HCT116 (cell line): ENCODE measurements around the gene MICA. TPM values are rescaled to one million over a fixed set of nuclear protein-coding genes. Genes with fewer than 3 reads are reported as not detected.
A peak's percentile ranks its signal among the peaks of the same experiment; 100 is the strongest.
"Not testable (repeated sequence)": the region's sequence is repeated elsewhere in the genome, so short reads cannot be mapped to it uniquely, and the experiment has no call there.

Experiments
- ATAC-seq: fragments of 200-7000 bp; cut with Tn5 transposase; 2 replicates; pipeline ENCODE4 v1.9.1; 2020; ENCODE audit warnings: mild to moderate bottlenecking, moderate library complexity
- BruUV-seq: library from RNA; stranded (reverse); fragments of 400-500 nt; replicated peaks from 2 replicates; lab custom pipeline; 2021; lab: Mats Ljungman, UMichigan
- CTCF ChIA-PET: fragments of 300-600 bp; sonication (Branson Sonifier 250); formaldehyde crosslinking; loops from one replicate; lab custom pipeline; 2021; ENCODE audit warnings: antibody characterized with exemption; lab: Charles Lee
- POLR2A ChIA-PET: fragments of 300-600, 350-600 bp; sonication (Branson Sonifier 250); formaldehyde crosslinking; loops from one replicate; lab custom pipeline; 2021; ENCODE audit warnings: antibody characterized with exemption; lab: Charles Lee
- RAD21 ChIA-PET, 2 experiments: fragments of 300-600 bp; sonication (Branson Sonifier 250); formaldehyde crosslinking; loops; one replicate each; lab custom pipeline; 2023; ENCODE audit warnings: low total read pairs in 2 of 2; ENCODE audit not compliant: uncharacterized antibody in 2 of 2, unreplicated experiment in 2 of 2, low non-redundant PET in 1 of 2; lab: Charles Lee
- DNase-seq: peaks from one replicate; pipeline ENCODE4 v3.0.0-alpha.2; 2010; ENCODE audit warnings: low read depth, low spot score
- H2AFZ ChIP-seq: fragments of 200-600 bp; shearing (Covaris generic), sonication (generic); 2 replicates; pipeline ENCODE4 v1.6.1; 2017; ENCODE audit warnings: low read depth, mixed run types, mixed read lengths, antibody characterized with exemption, low read length; ENCODE audit not compliant: poor library complexity, severe bottlenecking
- H3K27ac ChIP-seq: 2 replicates; pipeline ENCODE4 v1.5.1; 2012; ENCODE audit warnings: low read depth, low read length
- H3K27me3 ChIP-seq: fragments of 200-600 bp; sonication (generic); 2 replicates; pipeline ENCODE4 v1.6.1; 2016; ENCODE audit warnings: mixed run types, low read length, mixed read lengths; ENCODE audit not compliant: insufficient read depth
- H3K36me3 ChIP-seq, 2 experiments: fragments of 200-500 bp in 1 of 2; fragments of 200-600 bp in 1 of 2; sonication (Bioruptor generic) in 1 of 2; sonication (generic) in 1 of 2; 2 replicates each; pipeline versions ENCODE4 v1.5.1 to v1.6.1; 2014 to 2016; ENCODE audit warnings: low read length in 2 of 2, inconsistent platforms in 1 of 2, mixed read lengths in 1 of 2, mixed run types in 1 of 2; ENCODE audit not compliant: insufficient read depth in 2 of 2, control insufficient read depth in 1 of 2
- H3K4me1 ChIP-seq, 2 experiments: fragments of 200-600 bp in 1 of 2; sonication (generic) in 1 of 2; 2 replicates each; pipeline versions ENCODE4 v1.5.1 to v1.6.1; 2012 to 2017; ENCODE audit warnings: low read length in 2 of 2, inconsistent platforms in 1 of 2, mild to moderate bottlenecking in 1 of 2, mixed read lengths in 1 of 2, mixed run types in 1 of 2, moderate library complexity in 1 of 2; ENCODE audit not compliant: insufficient read depth in 2 of 2, control insufficient read depth in 1 of 2
- H3K4me2 ChIP-seq: fragments of 200-600 bp; sonication (generic); 2 replicates; pipeline ENCODE4 v1.6.1; 2017; ENCODE audit warnings: mixed run types, low read length, mixed read lengths
- H3K4me3 ChIP-seq, 2 experiments: fragments of 200-600 bp in 1 of 2; sonication (generic) in 1 of 2; replicated peaks in 1 of 2; 2 replicates each; pipeline ENCODE4 v1.5.1; 2011 to 2016; ENCODE audit warnings: low read length in 2 of 2, control low read depth in 1 of 2, low read depth in 1 of 2, mild to moderate bottlenecking in 1 of 2, mixed read lengths in 1 of 2, mixed run types in 1 of 2
- H3K79me2 ChIP-seq: fragments of 200-600 bp; sonication (generic); 2 replicates; pipeline ENCODE4 v1.6.1; 2017; ENCODE audit warnings: mild to moderate bottlenecking, mixed run types, low read length, moderate library complexity, mixed read lengths; ENCODE audit not compliant: insufficient read depth
- H3K9ac ChIP-seq: fragments of 200-600 bp; sonication (generic); 2 replicates; pipeline ENCODE4 v1.6.1; 2016; ENCODE audit warnings: low read length, mixed read lengths
- H3K9me2 ChIP-seq: fragments of 200-600 bp; sonication (generic), shearing (Covaris generic); 2 replicates; pipeline ENCODE4 v1.6.1; 2017; ENCODE audit warnings: mixed run types, mild to moderate bottlenecking, moderate library complexity; ENCODE audit not compliant: insufficient read depth
- H3K9me3 ChIP-seq, 2 experiments: fragments of 200-500 bp in 1 of 2; fragments of 200-600 bp in 1 of 2; sonication (Bioruptor generic) in 1 of 2; sonication (generic) in 1 of 2; 2 replicates each; pipeline ENCODE4 v1.6.1; 2014 to 2017; ENCODE audit warnings: low read length in 2 of 2, mixed read lengths in 2 of 2, inconsistent platforms in 1 of 2, low read depth in 1 of 2, mild to moderate bottlenecking in 1 of 2, mixed run types in 1 of 2, moderate library complexity in 1 of 2; ENCODE audit not compliant: control insufficient read depth in 1 of 2, insufficient read depth in 1 of 2
- H4K20me1 ChIP-seq: fragments of 200-600 bp; sonication (generic), shearing (Covaris generic); 2 replicates; pipeline ENCODE4 v1.6.1; 2017; ENCODE audit warnings: mixed run types, mild to moderate bottlenecking, moderate library complexity; ENCODE audit not compliant: insufficient read depth
- CTCF ChIP-seq, 3 experiments: fragments of 200-600 bp in 1 of 3; sonication (generic) in 1 of 3; IDR thresholded peaks in 2 of 3; conservative IDR thresholded peaks in 1 of 3; 2 replicates each; pipeline ENCODE4 v1.5.1; 2012 to 2017; ENCODE audit warnings: low read depth in 2 of 3, low read length in 2 of 3, antibody characterized with exemption in 1 of 3, borderline replicate concordance in 1 of 3, control low read depth in 1 of 3, mild to moderate bottlenecking in 1 of 3, mixed read lengths in 1 of 3, mixed run types in 1 of 3, moderate library complexity in 1 of 3; ENCODE audit not compliant: insufficient read depth in 1 of 3
- RAD21 ChIP-seq: IDR thresholded peaks from 2 replicates; pipeline ENCODE4 v1.6.1; 2012; ENCODE audit warnings: low read depth, mild to moderate bottlenecking
- REST ChIP-seq: IDR thresholded peaks from 2 replicates; pipeline ENCODE4 v1.6.1; 2012; ENCODE audit warnings: low read depth
- intact Hi-C: fragments of 100-400 bp; cut with micrococcal nuclease; formaldehyde crosslinking; loops from 2 replicates; pipeline ENCODE4 v1.10.0; 2022
- total RNA-seq: library from RNA; stranded (reverse); gene quantifications from one replicate; pipeline ENCODE4 v1.2.1, GENCODE V29; 2021; ENCODE audit not compliant: unreplicated experiment

Gene MICA
- total RNA-seq, 1 experiment from 2014 or later: 24.1 TPM

- TF ChIP-seq REST: no peak
- TF ChIP-seq RAD21: peak; percentile 32; the same call in 1 of the 2 replicates
These were observed 34.9 kb upstream of the MICA start (continued) for GRCh38 chr6:31368461-31368860.

GRCh38 chr6:31374118-31374517 lies 29.3 kb upstream of the MICA start:
- H3K4me2 ChIP-seq, H3K79me2 ChIP-seq, H2AFZ ChIP-seq, H3K27ac ChIP-seq, H3K27me3 ChIP-seq, H3K9ac ChIP-seq, DNase-seq, H3K4me1 ChIP-seq, intact Hi-C loops, BruUV-seq, H3K36me3 ChIP-seq, RAD21 ChIA-PET, H3K9me2 ChIP-seq, H3K4me3 ChIP-seq, H3K9me3 ChIP-seq, CTCF ChIA-PET, H4K20me1 ChIP-seq, POLR2A ChIA-PET, ATAC-seq: not testable (repeated sequence)
- 0 out of 6 replicates have a peak, but pooled peaks of 1 of the 3 experiments have one; percentile 10 for TF ChIP-seq CTCF (IDR thresholded peaks at IDR 0.05 in 2 of 3, conservative IDR thresholded peaks at IDR 0.05 in 1 of 3; ENCODE audit: borderline replicate concordance in 1 of 3, insufficient read depth in 1 of 3, low read depth in 2 of 3, low read length in 2 of 3)
